ENCODE results near the gene VPS54. TPM values are rescaled to one million over a fixed set of nuclear protein-coding genes. Genes with fewer than 3 reads are reported as not detected.
"Not testable (repeated sequence)": the region's sequence is repeated elsewhere in the genome, so short reads cannot be mapped to it uniquely, and the experiment has no call there.

The VPS54 gene
- total RNA-seq, 4 donors from 2014 or later: 19.8 to 24.0 (median 22.2) TPM

GRCh38 chr2:63950414-63950813, 68.8 kb downstream of the VPS54 start:
- Histone ChIP-seq H3K4me3 (no peak overlapping the region), H3K27me3 (no peaks in the 10 kb centered on the region), H3K4me1 (no peaks in the 10 kb centered on the region), H3K27ac (no peak overlapping the region), H3K9me3 (peaks cover 0 to 9% (median 0%) of the 10 kb centered on the region in 4 donors), H3K36me3 (peaks cover 0 to 63% (median 0%) of the 10 kb centered on the region in 3 donors)
- TF ChIP-seq EP300 (IDR thresholded peaks at IDR 0.05) (no peak), CTCF (IDR thresholded peaks at IDR 0.05) (no peak), POLR2A (IDR thresholded peaks at IDR 0.05) (no peak)
- no peak for DNase-seq (ENCODE audit: low spot score in 2 of 2)

- Histone ChIP-seq H3K36me3 (peaks cover 0 to 72% (median 0%) of the 10 kb centered on the region in 3 donors), H3K4me3 (no peak overlapping the region), H3K4me1 (no peaks in the 10 kb centered on the region), H3K9me3 (peaks cover 0 to 9% (median 0%) of the 10 kb centered on the region in 4 donors), H3K27ac (no peak overlapping the region), H3K27me3 (no peaks in the 10 kb centered on the region)
- no peak for DNase-seq (ENCODE audit: low spot score in 2 of 2)
- no peak for TF ChIP-seq CTCF (IDR thresholded peaks at IDR 0.05)
- no peak for TF ChIP-seq POLR2A (IDR thresholded peaks at IDR 0.05)
- WGBS, 2 donors: 89 to 94% methylated on average over 1 of the region's 1 CpG
Observed at GRCh38 chr2:63942788-63943187, 76.4 kb downstream of the VPS54 start.

GRCh38 chr2:63932104-63932503, 87.1 kb downstream of the VPS54 start:
- H3K36me3 ChIP-seq: peaks cover 0 to 63% (median 0%) of the 10 kb centered on the region in 3 donors
- not testable (repeated sequence) for DNase-seq (ENCODE audit: low spot score in 2 of 2); H3K27ac ChIP-seq; H3K9me3 ChIP-seq; H3K4me1 ChIP-seq; H3K4me3 ChIP-seq; H3K27me3 ChIP-seq
- 96 to 98% methylated on average over 4 of the region's 4 CpGs for WGBS, 2 donors

GRCh38 chr2:63926815-63927214, 92.4 kb downstream of the VPS54 start:
- Histone ChIP-seq H3K4me1 (no peaks in the 10 kb centered on the region), H3K27ac (no peak overlapping the region), H3K4me3 (no peak overlapping the region), H3K36me3 (peaks cover 0 to 46% (median 0%) of the 10 kb centered on the region in 3 donors), H3K9me3 (no peaks in the 10 kb centered on the region), H3K27me3 (no peaks in the 10 kb centered on the region)
- no peak for DNase-seq (ENCODE audit: low spot score in 2 of 2)
- WGBS, 2 donors: 79 to 87% methylated on average over 5 to 6 of the region's 7 CpGs
- TF ChIP-seq CTCF (IDR thresholded peaks at IDR 0.05) (no peak), POLR2A (IDR thresholded peaks at IDR 0.05) (no peak), EP300 (IDR thresholded peaks at IDR 0.05) (no peak)

- Histone ChIP-seq H3K4me1 (no peaks in the 10 kb centered on the region), H3K4me3 (no peak overlapping the region), H3K27me3 (no peaks in the 10 kb centered on the region), H3K27ac (no peak overlapping the region), H3K9me3 (no peaks in the 10 kb centered on the region), H3K36me3 (peaks cover 0 to 86% (median 11%) of the 10 kb centered on the region in 3 donors)
- no peak for DNase-seq (ENCODE audit: low spot score in 2 of 2)
- TF ChIP-seq CTCF (IDR thresholded peaks at IDR 0.05): no peak
- TF ChIP-seq POLR2A (IDR thresholded peaks at IDR 0.05): no peak
- TF ChIP-seq EP300 (IDR thresholded peaks at IDR 0.05): no peak
- 100% methylated on average over 1 of the region's 1 CpG for WGBS, 2 donors
Observed at GRCh38 chr2:63914311-63914710, 104.9 kb downstream of the VPS54 start.

- Histone ChIP-seq H3K9me3 (peaks cover 0 to 40% (median 2%) of the 10 kb centered on the region in 4 donors), H3K4me3 (no peak overlapping the region), H3K4me1 (no peaks in the 10 kb centered on the region), H3K27me3 (no peaks in the 10 kb centered on the region), H3K27ac (no peak overlapping the region), H3K36me3 (peaks cover 0 to 84% (median 0%) of the 10 kb centered on the region in 3 donors)
- 94 to 99% methylated on average over 2 of the region's 2 CpGs for WGBS, 2 donors
- no peak for DNase-seq (ENCODE audit: low spot score in 2 of 2)
- TF ChIP-seq EP300 (IDR thresholded peaks at IDR 0.05) (no peak), CTCF (IDR thresholded peaks at IDR 0.05) (no peak), POLR2A (IDR thresholded peaks at IDR 0.05) (no peak)
Observed at GRCh38 chr2:63903003-63903402, 116.2 kb downstream of the VPS54 start.

Data from tibial nerve (tissue), 4 donors.